Testis (tissue), 2 donors: ENCODE data around the gene BMP10.

Source experiments
- CTCF ChIP-seq, 3 experiments: fragments of 450-650 bp in 2 of 3; fragments of 200-600 bp in 1 of 3; sonication (generic) in 1 of 3; IDR thresholded peaks; one replicate each; pipeline ENCODE4 v1.5.1; 2016 to 2019; ENCODE audit warnings: antibody characterized with exemption in 3 of 3, mild to moderate bottlenecking in 2 of 3, moderate library complexity in 1 of 3
- POLR2A ChIP-seq: fragments of 450-650 bp; IDR thresholded peaks from one replicate; pipeline ENCODE4 v1.6.1; 2017; ENCODE audit warnings: antibody characterized with exemption, mild to moderate bottlenecking, moderate library complexity

- TF ChIP-seq CTCF (IDR thresholded peaks at IDR 0.05) (no peak), POLR2A (no peak)
These were observed 17.3 kb downstream of the BMP10 start for GRCh38 chr2:68853915-68854314.
